Endothelial cell of umbilical vein (primary cell): ENCODE measurements around the gene JAZF1. TPM values are rescaled to one million over a fixed set of nuclear protein-coding genes. Genes with fewer than 3 reads are reported as not detected.

Experiments used
- BruUV-seq: library from RNA; stranded (reverse); fragments of 400-500 nt; replicated peaks from 2 replicates; lab custom pipeline; 2021; lab: Mats Ljungman, UMichigan
- CTCF ChIA-PET: fragments of 300-600, 350-600 bp; sonication (Branson Sonifier 250); formaldehyde crosslinking; loops from one replicate; lab custom pipeline; 2021; ENCODE audit warnings: antibody characterized with exemption, inconsistent platforms; lab: Charles Lee
- POLR2A ChIA-PET: fragments of 300-600, 350-600 bp; sonication (Branson Sonifier 250); formaldehyde crosslinking; loops from one replicate; lab custom pipeline; 2021; ENCODE audit warnings: antibody characterized with exemption, inconsistent platforms; lab: Charles Lee
- DNase-seq: peaks from one replicate; pipeline ENCODE4 v3.0.0-alpha.2; 2011; ENCODE audit warnings: low read depth, low spot score
- FAIRE-seq: peaks from 2 replicates; lab custom pipeline; 2011; peaks lifted over from hg19 to GRCh38; lab: Jason Lieb, UNC
- H2AFZ ChIP-seq: 2 replicates; pipeline ENCODE4 v1.6.0; 2012; ENCODE audit warnings: low read depth, low read length, control low read depth, inconsistent platforms
- H3K27ac ChIP-seq: 2 replicates; pipeline ENCODE4 v1.5.1; 2011; ENCODE audit warnings: low read depth, mild to moderate bottlenecking, control low read depth, low read length, moderate library complexity; ENCODE audit not compliant: insufficient read depth
- H3K27me3 ChIP-seq, 2 experiments: 2 replicates each; pipeline versions ENCODE4 v1.6.0 to v1.6.1; 2011; ENCODE audit warnings: low read length in 2 of 2, mixed read lengths in 1 of 2; ENCODE audit not compliant: control insufficient read depth in 2 of 2, insufficient read depth in 2 of 2
- H3K36me3 ChIP-seq, 2 experiments: 2 replicates in 1 of 2; 3 replicates in 1 of 2; pipeline ENCODE4 v1.5.1; 2011; ENCODE audit warnings: low read length in 2 of 2, mild to moderate bottlenecking in 1 of 2, moderate library complexity in 1 of 2; ENCODE audit not compliant: control insufficient read depth in 2 of 2, insufficient read depth in 2 of 2; ENCODE audit errors: extremely low read depth in 1 of 2
- H3K4me1 ChIP-seq: 3 replicates; pipeline ENCODE4 v1.5.1; 2011; ENCODE audit warnings: mild to moderate bottlenecking, low read length; ENCODE audit not compliant: control insufficient read depth, insufficient read depth; ENCODE audit errors: extremely low read depth
- H3K4me2 ChIP-seq: 2 replicates; pipeline ENCODE4 v1.6.1; 2011; ENCODE audit warnings: low read length, control low read depth, mixed read lengths; ENCODE audit not compliant: insufficient read depth
- H3K4me3 ChIP-seq, 3 experiments: fragments of 200-600 bp in 1 of 3; sonication (generic), shearing (Covaris generic) in 1 of 3; replicated peaks in 1 of 3; 2 replicates each; pipeline ENCODE4 v1.5.1; 2011 to 2016; ENCODE audit warnings: control low read depth in 3 of 3, low read length in 3 of 3, mild to moderate bottlenecking in 2 of 3, inconsistent platforms in 1 of 3, low read depth in 1 of 3, moderate library complexity in 1 of 3; ENCODE audit not compliant: insufficient read depth in 1 of 3
- H3K79me2 ChIP-seq: 2 replicates; pipeline ENCODE4 v1.6.0; 2012; ENCODE audit warnings: low read length, inconsistent platforms; ENCODE audit not compliant: control insufficient read depth, insufficient read depth
- H3K9ac ChIP-seq: replicated peaks from 2 replicates; pipeline ENCODE3; 2011; ENCODE audit warnings: low read length, control low read depth; ENCODE audit not compliant: insufficient read depth; ENCODE audit errors: extremely low read depth
- H3K9me1 ChIP-seq: replicated peaks from 3 replicates; pipeline ENCODE4 v1.6.0; 2011; ENCODE audit warnings: mild to moderate bottlenecking, low read length; ENCODE audit not compliant: control insufficient read depth, insufficient read depth; ENCODE audit errors: extremely low read depth
- H3K9me3 ChIP-seq: replicated peaks from 2 replicates; pipeline ENCODE4 v1.5.1; 2012; ENCODE audit warnings: low read length, inconsistent platforms; ENCODE audit not compliant: control insufficient read depth, insufficient read depth
- H4K20me1 ChIP-seq: replicated peaks from 2 replicates; pipeline ENCODE3; 2011; ENCODE audit warnings: mild to moderate bottlenecking, low read length; ENCODE audit not compliant: control insufficient read depth, insufficient read depth; ENCODE audit errors: extremely low read depth
- EZH2 ChIP-seq: IDR thresholded peaks from 2 replicates; pipeline ENCODE4 v1.6.1; 2012; ENCODE audit warnings: borderline replicate concordance, low read depth, mild to moderate bottlenecking, moderate library complexity, low read length, inconsistent platforms; ENCODE audit not compliant: severe bottlenecking
- FOS ChIP-seq: IDR thresholded peaks from 2 replicates; pipeline ENCODE4 v1.6.1; 2011; ENCODE audit warnings: mild to moderate bottlenecking, low read length, moderate library complexity, borderline replicate concordance; ENCODE audit not compliant: insufficient read depth
- GATA2 ChIP-seq: IDR thresholded peaks from 2 replicates; pipeline ENCODE4 v1.7.0; 2011; ENCODE audit warnings: low read depth, mild to moderate bottlenecking, moderate library complexity, mixed read lengths, low read length; ENCODE audit not compliant: insufficient read length, insufficient read depth
- JUN ChIP-seq: IDR thresholded peaks from 2 replicates; pipeline ENCODE4 v1.6.1; 2011; ENCODE audit warnings: borderline replicate concordance, low read depth; ENCODE audit not compliant: insufficient read length, insufficient read depth
- MAX ChIP-seq: IDR thresholded peaks from 2 replicates; pipeline ENCODE4 v1.6.1; 2011; ENCODE audit not compliant: insufficient read depth, insufficient read length
- POLR2A ChIP-seq: IDR thresholded peaks from 2 replicates; pipeline ENCODE4 v1.6.1; 2012; ENCODE audit warnings: low read depth, mild to moderate bottlenecking, control low read depth, low read length
- POLR2AphosphoS5 ChIP-seq: IDR thresholded peaks from 2 replicates; pipeline ENCODE4 v1.6.1; 2012; ENCODE audit warnings: low read depth, mild to moderate bottlenecking, control low read depth, low read length, moderate library complexity; ENCODE audit not compliant: insufficient read depth
- dilution Hi-C: fragments of 300-500 bp; cut with MboI; formaldehyde crosslinking; loops from one replicate; pipeline ENCODE4 v1.15.0; 2019; ENCODE audit warnings: low sequenced_read_pairs; ENCODE audit not compliant: extremely low pct_ligation_motif_present
- intact Hi-C: fragments of 100-400 bp; cut with micrococcal nuclease; formaldehyde crosslinking; loops from one replicate; pipeline ENCODE4 v1.10.0; 2022
- polyA plus RNA-seq, 4 experiments: library from polyadenylated mRNA; depleted of rRNA in 3 of 4; stranded (reverse) in 3 of 4; unstranded in 1 of 4; fragments of >200 nt; gene quantifications; 2 replicates each; pipeline versions ENCODE4 v1.2.1 to v1.2.3, GENCODE V29; 2011 to 2012; ENCODE audit warnings: missing spikeins in 1 of 4
- total RNA-seq: library from RNA; stranded (reverse); gene quantifications from 2 replicates; pipeline ENCODE4 v1.2.3, GENCODE V29; 2021
- TF ChIP-seq, protein P1 (sequence below), 2 donors: IDR thresholded peaks; 1 replicate in 1 of 2; 2 replicates in 1 of 2; pipeline ENCODE4 v1.5.1; 2011; ENCODE audit warnings: low read length in 2 of 2, mild to moderate bottlenecking in 2 of 2, moderate library complexity in 2 of 2, control low read depth in 1 of 2, inconsistent platforms in 1 of 2, low read depth in 1 of 2; ENCODE audit not compliant: insufficient read depth in 1 of 2; ENCODE audit errors: extremely low read depth in 1 of 2

Gene JAZF1
- total and polyA plus RNA-seq, 2 donors (not counting 3 experiments of a cell fraction or from before 2014, with no cell fraction given): 2.5 to 16.9 TPM

DNA sequence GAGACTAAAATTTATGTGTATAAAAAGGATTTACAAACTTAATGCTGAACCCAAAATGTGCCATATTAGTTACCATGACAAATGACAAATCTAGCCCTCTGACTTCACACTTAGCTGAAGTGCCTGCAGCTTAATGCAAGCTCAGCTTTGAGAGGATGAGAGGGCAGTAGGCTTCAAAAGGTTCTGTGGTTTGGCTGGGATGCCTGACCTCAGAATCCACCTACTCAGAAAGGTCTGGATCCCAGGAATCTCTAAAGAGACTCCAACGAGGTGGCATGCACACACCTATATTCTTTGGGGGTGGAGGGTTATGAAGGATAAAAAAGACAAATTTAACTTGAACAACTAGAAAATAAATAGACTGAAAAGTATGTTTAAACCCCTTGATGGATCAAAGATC lies 227.2 kb downstream of the JAZF1 start:
- Histone ChIP-seq H3K4me2 (no peak overlapping the region), H3K9ac (no peak overlapping the region), H2AFZ (no peak overlapping the region), H3K4me1 (no peaks in the 10 kb centered on the region), H3K9me3 (no peaks in the 10 kb centered on the region), H3K9me1 (no peaks in the 10 kb centered on the region), H3K27me3 (no peaks in the 10 kb centered on the region), H4K20me1 (no peaks in the 10 kb centered on the region), H3K79me2 (no peaks in the 10 kb centered on the region), H3K4me3 (no peak overlapping the region), H3K27ac (no peak overlapping the region), H3K36me3 (no peaks in the 10 kb centered on the region)
- intact Hi-C loops (no loop called here), dilution Hi-C loops (no loop called here)
- BruUV-seq: no TSS peak
- no peak for FAIRE-seq
- DNase-seq: no peak
- TF ChIP-seq EZH2: no peak
- no peak for TF ChIP-seq POLR2A
- TF ChIP-seq FOS: no peak
- TF ChIP-seq, protein P1, sequence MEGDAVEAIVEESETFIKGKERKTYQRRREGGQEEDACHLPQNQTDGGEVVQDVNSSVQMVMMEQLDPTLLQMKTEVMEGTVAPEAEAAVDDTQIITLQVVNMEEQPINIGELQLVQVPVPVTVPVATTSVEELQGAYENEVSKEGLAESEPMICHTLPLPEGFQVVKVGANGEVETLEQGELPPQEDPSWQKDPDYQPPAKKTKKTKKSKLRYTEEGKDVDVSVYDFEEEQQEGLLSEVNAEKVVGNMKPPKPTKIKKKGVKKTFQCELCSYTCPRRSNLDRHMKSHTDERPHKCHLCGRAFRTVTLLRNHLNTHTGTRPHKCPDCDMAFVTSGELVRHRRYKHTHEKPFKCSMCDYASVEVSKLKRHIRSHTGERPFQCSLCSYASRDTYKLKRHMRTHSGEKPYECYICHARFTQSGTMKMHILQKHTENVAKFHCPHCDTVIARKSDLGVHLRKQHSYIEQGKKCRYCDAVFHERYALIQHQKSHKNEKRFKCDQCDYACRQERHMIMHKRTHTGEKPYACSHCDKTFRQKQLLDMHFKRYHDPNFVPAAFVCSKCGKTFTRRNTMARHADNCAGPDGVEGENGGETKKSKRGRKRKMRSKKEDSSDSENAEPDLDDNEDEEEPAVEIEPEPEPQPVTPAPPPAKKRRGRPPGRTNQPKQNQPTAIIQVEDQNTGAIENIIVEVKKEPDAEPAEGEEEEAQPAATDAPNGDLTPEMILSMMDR (IDR thresholded peaks at IDR 0.05; ENCODE audit: extremely low read depth in 1 of 2, insufficient read depth in 1 of 2, low read depth in 1 of 2, low read length in 2 of 2): no peak
- no peak for TF ChIP-seq POLR2AphosphoS5
- no peak for TF ChIP-seq JUN
- TF ChIP-seq MAX: no peak
- no peak for TF ChIP-seq GATA2
- ChIA-PET CTCF (interaction anchor here (0.7 to 2.0 kb wide), 8 partner anchors 10 to 140 kb away, joined by 3 to 6 read pairs (median 3); no protein-coding TSS in a partner anchor), POLR2A (no interaction called here)
